Measurements from ENCODE around the gene NPR3.

Gene NPR3

GRCh38 chr5:32805971-32806638, 95.0 kb downstream of the NPR3 start:
- DNase-seq (ENCODE audit: low read depth in 3 of 3): no peak

- DNase-seq (ENCODE audit: low read depth in 3 of 3): no peak
Observed at GRCh38 chr5:32808783-32809182, 97.7 kb downstream of the NPR3 start.

- no peak for DNase-seq (ENCODE audit: low read depth in 3 of 3)
Observed at GRCh38 chr5:32810804-32811203, 99.7 kb downstream of the NPR3 start.

GRCh38 chr5:32812399-32812798, 101.3 kb downstream of the NPR3 start:
- DNase-seq (ENCODE audit: low read depth in 3 of 3): no peak

- no peak for DNase-seq (ENCODE audit: low read depth in 3 of 3)
Observed at GRCh38 chr5:32814141-32814540, 103.0 kb downstream of the NPR3 start.

GRCh38 chr5:32814620-32815019, 103.5 kb downstream of the NPR3 start:
- no peak for DNase-seq (ENCODE audit: low read depth in 3 of 3)

- DNase-seq (ENCODE audit: low read depth in 3 of 3): no peak
Observed at GRCh38 chr5:32827981-32828380, 116.9 kb downstream of the NPR3 start.

- DNase-seq (ENCODE audit: low read depth in 3 of 3): no peak
Observed at GRCh38 chr5:32828492-32828891, 117.4 kb downstream of the NPR3 start.

- no peak for DNase-seq (ENCODE audit: low read depth in 3 of 3)
Observed at GRCh38 chr5:32831624-32832023, 120.5 kb downstream of the NPR3 start.

- no peak for DNase-seq (ENCODE audit: low read depth in 3 of 3)
Observed at GRCh38 chr5:32833127-32833526, 122.0 kb downstream of the NPR3 start.

GRCh38 chr5:32833663-32834062, 122.5 kb downstream of the NPR3 start:
- DNase-seq (ENCODE audit: low read depth in 3 of 3): no peak

- DNase-seq (ENCODE audit: low read depth in 3 of 3): no peak
Observed at GRCh38 chr5:32834251-32834650, 123.1 kb downstream of the NPR3 start.

- no peak for DNase-seq (ENCODE audit: low read depth in 3 of 3)
Observed at GRCh38 chr5:32836176-32836575, 125.1 kb downstream of the NPR3 start.

GRCh38 chr5:32837211-32837610, 126.1 kb downstream of the NPR3 start:
- no peak for DNase-seq (ENCODE audit: low read depth in 3 of 3)

- DNase-seq (ENCODE audit: low read depth in 3 of 3): no peak
Observed at GRCh38 chr5:32839106-32839505, 128.0 kb downstream of the NPR3 start.

- no peak for DNase-seq (ENCODE audit: low read depth in 3 of 3)
Observed at GRCh38 chr5:32840606-32841005, 129.5 kb downstream of the NPR3 start.
